Endodermal cell (in vitro differentiated cells): ENCODE results near the gene ERVH48-1. TPM values are rescaled to one million over a fixed set of nuclear protein-coding genes. Genes with fewer than 3 reads are reported as not detected.
A peak's percentile ranks its signal among the peaks of the same experiment; 100 is the strongest.

Experiments used
- DNase-seq: peaks from one replicate; pipeline ENCODE4 v3.0.0-alpha.2; 2017
- H3K27ac ChIP-seq: 2 replicates; pipeline ENCODE4 v1.5.1; 2013; ENCODE audit warnings: mild to moderate bottlenecking, low read depth, low read length, moderate library complexity
- H3K27me3 ChIP-seq: 2 replicates; pipeline ENCODE4 v1.6.1; 2013; ENCODE audit warnings: mild to moderate bottlenecking, low read length, moderate library complexity; ENCODE audit not compliant: insufficient read depth, control insufficient read depth, poor library complexity, severe bottlenecking
- H3K36me3 ChIP-seq: 2 replicates; pipeline ENCODE4 v1.7.0; 2013; ENCODE audit warnings: mild to moderate bottlenecking, low read length, moderate library complexity; ENCODE audit not compliant: control insufficient read depth, insufficient read depth
- H3K4me1 ChIP-seq: one replicate; pipeline ENCODE4 v1.7.0; 2013; ENCODE audit warnings: low read length; ENCODE audit not compliant: control insufficient read depth, insufficient read depth
- H3K4me3 ChIP-seq: 2 replicates; pipeline ENCODE4 v1.5.1; 2013; ENCODE audit warnings: mild to moderate bottlenecking, low read length, moderate library complexity
- H3K9ac ChIP-seq: 2 replicates; pipeline ENCODE4 v1.6.1; 2013; ENCODE audit warnings: mild to moderate bottlenecking, low read length, moderate library complexity; ENCODE audit not compliant: poor library complexity, severe bottlenecking; ENCODE audit errors: extremely low read depth
- H3K9me3 ChIP-seq: 2 replicates; pipeline ENCODE4 v1.6.1; 2013; ENCODE audit warnings: mild to moderate bottlenecking, low read length, moderate library complexity; ENCODE audit not compliant: control insufficient read depth
- H3K27ac Mint-ChIP-seq: 2 replicates; pipeline ENCODE4 v1.8.0; 2020; ENCODE audit warnings: mixed read lengths
- H3K27me3 Mint-ChIP-seq: 2 replicates; pipeline ENCODE4 v1.8.0; 2021; ENCODE audit warnings: mild to moderate bottlenecking, mixed read lengths; ENCODE audit not compliant: insufficient read depth
- H3K36me3 Mint-ChIP-seq: 2 replicates; pipeline ENCODE4 v1.8.0; 2020; ENCODE audit warnings: low read depth, mixed read lengths
- H3K4me1 Mint-ChIP-seq: 2 replicates; pipeline ENCODE4 v1.8.0; 2020; ENCODE audit warnings: mixed read lengths
- H3K4me3 Mint-ChIP-seq: 2 replicates; pipeline ENCODE4 v1.8.0; 2020; ENCODE audit warnings: mild to moderate bottlenecking, moderate library complexity, mixed read lengths
- H3K9me3 Mint-ChIP-seq: 2 replicates; pipeline ENCODE4 v1.8.0; 2020; ENCODE audit warnings: mild to moderate bottlenecking, mixed read lengths
- WGBS, 2 experiments: methylation state at CpG; one replicate each; pipeline versions ENCODE4 v1.1.5 to v1.1.7; 2013; ENCODE audit warnings: missing lambda C conversion rate in 2 of 2, mixed read lengths in 1 of 2; ENCODE audit not compliant: insufficient coverage in 1 of 2, insufficient read length in 1 of 2; 5-methylcytosine and 5-hydroxymethylcytosine counted together
- total RNA-seq, 2 donors: library from RNA; stranded (reverse); fragmentation: NEBNext Ultra II Directional in 1 of 2; extraction: Animal tissue kit (Norgen Biotek cat#: 25700) in 1 of 2; gene quantifications; 2 replicates in 1 of 2; 3 replicates in 1 of 2; pipeline ENCODE4 v1.2.1, GENCODE V29; 2021
- TF ChIP-seq, protein P1 (sequence below): fragments of 200-600 bp; sonication (generic); conservative IDR thresholded peaks from 2 replicates; pipeline ENCODE4 v1.5.0; 2021; ENCODE audit warnings: antibody characterized with exemption, mild to moderate bottlenecking

Gene ERVH48-1
- total RNA-seq, 2 donors from 2014 or later, result 34.0 to 186 TPM

DNA sequence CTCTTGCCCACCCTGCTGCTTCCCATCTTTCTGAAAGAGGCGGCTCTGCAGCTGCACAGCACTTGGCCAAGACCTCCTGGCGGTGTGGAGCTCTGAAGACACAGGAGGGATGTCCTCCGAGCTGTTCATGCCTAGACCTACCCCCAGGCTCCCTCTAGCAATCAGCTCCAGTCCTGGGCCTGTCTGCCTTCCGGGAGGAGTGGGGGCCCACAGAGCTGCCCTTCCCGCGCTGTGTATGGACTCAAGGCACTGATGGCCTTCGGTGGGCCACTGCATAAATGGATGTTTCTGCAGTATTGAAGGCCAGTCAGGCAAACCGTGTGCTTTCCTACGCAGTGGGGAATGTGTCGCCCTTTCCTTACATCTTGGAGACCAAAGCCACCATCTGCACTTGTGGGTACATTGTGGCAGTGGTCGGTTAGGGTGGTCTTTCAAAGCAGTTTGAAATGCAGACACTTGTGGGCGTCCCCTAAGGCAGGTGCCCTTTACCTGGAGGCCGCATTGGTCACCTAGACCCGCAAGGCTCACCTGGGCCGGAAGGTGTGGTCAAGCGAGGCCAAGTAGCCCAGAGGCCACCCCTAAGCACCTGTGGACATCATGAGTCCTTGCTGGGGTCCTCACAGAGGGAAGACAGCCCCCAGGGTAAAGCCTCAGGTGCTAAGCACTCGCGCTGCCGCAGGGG is 48.0 kb upstream of the ERVH48-1 start:
- Mint-ChIP-seq H3K36me3 (peaks cover 17% of the 10 kb centered on the region), H3K27me3 (no peaks in the 10 kb centered on the region), H3K9me3 (no peaks in the 10 kb centered on the region), H3K4me1 (peaks cover 48% of the 10 kb centered on the region), H3K27ac (peak overlapping the region; percentile 81), H3K4me3 (peak overlapping the region; percentile 33)
- Histone ChIP-seq H3K4me1 (peaks cover 15% of the 10 kb centered on the region), H3K4me3 (peak overlapping the region; percentile 73), H3K36me3 (peaks cover 22% of the 10 kb centered on the region), H3K27me3 (no peaks in the 10 kb centered on the region), H3K9me3 (peaks cover 22% of the 10 kb centered on the region), H3K9ac (peak overlapping the region; percentile 25), H3K27ac (peak overlapping the region; percentile 66)
- TF ChIP-seq, protein P1, sequence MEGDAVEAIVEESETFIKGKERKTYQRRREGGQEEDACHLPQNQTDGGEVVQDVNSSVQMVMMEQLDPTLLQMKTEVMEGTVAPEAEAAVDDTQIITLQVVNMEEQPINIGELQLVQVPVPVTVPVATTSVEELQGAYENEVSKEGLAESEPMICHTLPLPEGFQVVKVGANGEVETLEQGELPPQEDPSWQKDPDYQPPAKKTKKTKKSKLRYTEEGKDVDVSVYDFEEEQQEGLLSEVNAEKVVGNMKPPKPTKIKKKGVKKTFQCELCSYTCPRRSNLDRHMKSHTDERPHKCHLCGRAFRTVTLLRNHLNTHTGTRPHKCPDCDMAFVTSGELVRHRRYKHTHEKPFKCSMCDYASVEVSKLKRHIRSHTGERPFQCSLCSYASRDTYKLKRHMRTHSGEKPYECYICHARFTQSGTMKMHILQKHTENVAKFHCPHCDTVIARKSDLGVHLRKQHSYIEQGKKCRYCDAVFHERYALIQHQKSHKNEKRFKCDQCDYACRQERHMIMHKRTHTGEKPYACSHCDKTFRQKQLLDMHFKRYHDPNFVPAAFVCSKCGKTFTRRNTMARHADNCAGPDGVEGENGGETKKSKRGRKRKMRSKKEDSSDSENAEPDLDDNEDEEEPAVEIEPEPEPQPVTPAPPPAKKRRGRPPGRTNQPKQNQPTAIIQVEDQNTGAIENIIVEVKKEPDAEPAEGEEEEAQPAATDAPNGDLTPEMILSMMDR, result no peak
- WGBS, 2 experiments, result 77 to 95% methylated on average over 7 to 19 of the region's 19 CpGs
- peak; percentile 63 for DNase-seq

DNA sequence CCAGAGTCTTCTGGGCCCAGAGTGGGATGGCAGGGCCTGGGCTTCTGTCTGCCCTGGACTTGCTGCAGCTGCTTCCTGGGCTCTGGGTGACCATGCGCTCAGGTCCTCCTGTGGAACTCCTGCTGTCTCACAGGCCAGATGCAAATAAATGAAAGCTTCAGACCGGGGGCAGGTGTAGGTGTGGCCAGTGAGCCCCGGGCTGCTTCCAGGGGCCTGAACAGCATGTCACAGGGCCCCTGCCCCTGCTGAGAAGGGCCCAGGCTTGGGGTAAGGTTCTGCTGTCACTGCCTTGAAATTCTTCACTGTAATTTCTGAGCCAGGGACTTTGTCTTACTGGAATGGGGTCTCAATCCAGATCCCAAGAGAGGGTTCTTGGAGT is 46.5 kb upstream of the ERVH48-1 start:
- H3K27ac Mint-ChIP-seq, result peak overlapping the region; percentile 92
- peak; percentile 84 for DNase-seq
- H3K36me3 ChIP-seq, result peaks cover 7% of the 10 kb centered on the region

DNA sequence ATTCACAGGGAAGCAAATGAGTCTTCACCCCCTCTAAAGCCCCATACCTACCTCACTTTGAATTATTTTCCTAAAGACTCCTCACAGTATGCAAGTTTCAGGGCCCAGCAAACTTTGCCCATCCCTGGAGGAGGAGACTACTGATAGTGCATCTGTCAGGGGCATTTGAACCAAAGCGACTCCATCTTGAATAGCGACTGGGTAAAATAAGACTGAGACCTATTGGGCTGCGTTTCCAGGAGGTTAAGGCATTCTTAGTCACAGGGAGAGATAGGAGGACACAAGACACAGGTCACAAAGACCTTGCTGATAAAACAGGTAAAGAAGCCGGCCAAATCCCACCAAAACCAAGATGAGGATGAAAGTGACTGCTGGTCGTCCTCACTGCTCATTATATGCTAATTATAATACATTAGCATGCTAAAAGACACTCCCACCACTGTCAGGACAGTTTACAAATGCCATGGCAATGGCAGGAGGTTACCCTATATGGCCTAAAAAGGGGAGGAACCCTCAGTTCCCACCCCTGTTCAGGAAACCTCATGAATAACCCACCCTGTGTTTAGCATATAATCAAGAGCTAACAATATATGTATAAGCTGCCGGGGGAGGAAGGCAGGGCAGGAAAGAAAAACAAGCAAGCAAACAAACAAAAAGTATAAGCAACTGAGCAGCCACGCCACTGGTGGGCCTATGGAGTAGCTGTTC is 45.7 kb upstream of the ERVH48-1 start:
- no peak overlapping the region for H3K4me3 Mint-ChIP-seq
- no peaks in the 10 kb centered on the region for H3K9me3 Mint-ChIP-seq
- H3K27me3 ChIP-seq, result no peaks in the 10 kb centered on the region
- no peak overlapping the region for H3K9ac ChIP-seq
- TF ChIP-seq, protein P1, result no peak
- no peak overlapping the region for H3K4me3 ChIP-seq
- no peaks in the 10 kb centered on the region for H3K36me3 Mint-ChIP-seq
- DNase-seq, result peak; percentile 62
- H3K36me3 ChIP-seq, result no peaks in the 10 kb centered on the region
- H3K9me3 ChIP-seq, result peaks cover under 1% of the 10 kb centered on the region
- H3K27ac ChIP-seq, result no peak overlapping the region
- peaks cover 15% of the 10 kb centered on the region for H3K4me1 ChIP-seq
- H3K4me1 Mint-ChIP-seq, result peaks cover 37% of the 10 kb centered on the region
- peak overlapping the region; percentile 92 for H3K27ac Mint-ChIP-seq
- 78 to 81% methylated on average over 7 of the region's 7 CpGs for WGBS, 2 experiments
- no peaks in the 10 kb centered on the region for H3K27me3 Mint-ChIP-seq

More for the DNA sequence above, 46.5 kb upstream of the ERVH48-1 start:
- Histone ChIP-seq H3K4me1 (peaks cover 15% of the 10 kb centered on the region), H3K27me3 (no peaks in the 10 kb centered on the region), H3K27ac (peak overlapping the region; percentile 30), H3K9ac (no peak overlapping the region), H3K4me3 (no peak overlapping the region), H3K9me3 (peaks cover 8% of the 10 kb centered on the region)
- no peaks in the 10 kb centered on the region for H3K27me3 Mint-ChIP-seq
- TF ChIP-seq, protein P1, result no peak
- no peaks in the 10 kb centered on the region for H3K9me3 Mint-ChIP-seq
- no peak overlapping the region for H3K4me3 Mint-ChIP-seq
- 46 to 51% methylated on average over 3 of the region's 3 CpGs for WGBS, 2 experiments
- peaks cover 7% of the 10 kb centered on the region for H3K36me3 Mint-ChIP-seq
- peaks cover 44% of the 10 kb centered on the region for H3K4me1 Mint-ChIP-seq
